Dermis blood vessel endothelial cell (primary cell): ENCODE results near the gene SLC16A5. TPM values are rescaled to one million over a fixed set of nuclear protein-coding genes. Genes with fewer than 3 reads are reported as not detected.
A peak's percentile ranks its signal among the peaks of the same experiment; 100 is the strongest.

Source experiments
- DNase-seq: peaks from one replicate; pipeline ENCODE4 v3.0.0; 2010
- total RNA-seq: library from RNA; depleted of rRNA; stranded (reverse); fragments of >200 nt; gene quantifications from 2 replicates; pipeline ENCODE4 v1.2.3, GENCODE V29; 2014

SLC16A5 gene
- total RNA-seq, 1 donor from 2014 or later = 11.4 TPM

- no peak for DNase-seq
Measured at GRCh38 chr17:75087182-75087557, 584 bp upstream of the SLC16A5 start.

DNA sequence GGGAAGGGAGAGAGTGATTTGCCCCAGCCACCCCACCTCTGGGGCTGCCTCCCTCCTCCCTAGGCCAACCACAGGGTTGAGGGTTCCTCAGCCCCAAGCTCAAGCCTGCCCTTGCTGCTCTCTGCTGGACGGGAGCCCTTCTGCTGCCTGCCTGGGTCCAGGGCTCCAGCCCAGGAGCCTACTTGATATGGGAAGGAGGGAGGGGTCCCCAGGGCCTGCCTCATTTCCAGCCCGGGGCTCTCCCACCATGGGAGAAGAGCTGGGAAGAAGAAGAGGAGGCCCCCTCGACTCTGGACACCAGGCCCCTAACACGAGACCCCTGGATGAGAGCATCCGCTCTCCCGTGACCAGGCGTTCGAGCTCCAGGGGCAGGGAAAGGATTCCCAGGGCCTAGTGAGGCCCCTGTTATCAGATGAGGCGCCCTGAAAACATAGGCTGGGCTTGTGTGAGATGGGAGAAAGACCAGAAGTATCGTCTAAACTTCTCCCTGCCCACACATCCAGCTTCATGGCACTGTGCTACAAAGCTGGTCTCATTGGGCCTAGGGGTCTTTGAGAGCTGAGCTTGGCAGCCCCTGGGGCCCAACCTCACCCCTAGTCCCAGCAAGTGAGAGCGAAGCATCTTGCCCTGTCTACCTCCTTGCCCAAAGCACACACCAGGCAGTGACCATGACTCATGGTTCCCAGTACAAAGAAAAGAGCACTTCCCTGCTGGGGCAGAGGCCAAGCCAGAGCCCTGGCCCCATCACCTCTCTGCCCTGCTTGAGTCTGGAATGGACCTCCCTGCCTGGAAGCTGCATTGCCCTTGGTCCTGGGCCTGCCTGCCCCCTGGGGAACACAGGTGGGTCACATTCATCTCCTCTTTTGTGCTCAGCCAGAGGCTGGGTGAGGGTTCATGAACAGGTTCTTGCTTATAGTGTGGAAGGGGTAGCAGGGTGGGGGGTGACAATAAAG, 987 bp downstream of the SLC16A5 start:
- DNase-seq = peak; percentile 71

GRCh38 chr17:75090871-75091854, 3.4 kb downstream of the SLC16A5 start:
- DNase-seq = peak; percentile 34

DNA sequence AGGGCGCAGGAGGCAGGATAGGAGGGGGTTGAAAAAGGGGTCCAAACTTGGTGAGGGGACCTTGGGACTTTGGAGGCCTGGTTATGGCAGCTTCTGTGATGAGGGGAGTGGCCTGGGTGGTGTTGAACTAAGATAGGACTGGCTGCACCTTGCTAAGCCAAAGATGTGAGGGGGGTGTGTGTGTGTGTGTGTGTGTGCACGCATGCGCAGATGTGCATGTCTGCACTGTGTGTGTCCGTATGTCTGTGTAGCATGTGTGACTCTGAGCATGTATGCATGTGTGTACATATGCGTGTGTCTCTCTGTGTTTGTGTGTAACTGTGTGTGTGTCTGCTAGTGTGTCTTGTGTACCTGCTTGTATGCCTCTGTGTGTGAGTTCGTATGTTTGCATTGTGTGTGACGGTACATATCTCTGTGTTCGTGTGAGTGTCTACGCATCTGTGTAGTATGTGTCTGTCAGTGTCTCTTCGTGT, 4.1 kb downstream of the SLC16A5 start:
- DNase-seq = no peak

GRCh38 chr17:75093548-75094158, 5.9 kb downstream of the SLC16A5 start:
- no peak for DNase-seq

DNA sequence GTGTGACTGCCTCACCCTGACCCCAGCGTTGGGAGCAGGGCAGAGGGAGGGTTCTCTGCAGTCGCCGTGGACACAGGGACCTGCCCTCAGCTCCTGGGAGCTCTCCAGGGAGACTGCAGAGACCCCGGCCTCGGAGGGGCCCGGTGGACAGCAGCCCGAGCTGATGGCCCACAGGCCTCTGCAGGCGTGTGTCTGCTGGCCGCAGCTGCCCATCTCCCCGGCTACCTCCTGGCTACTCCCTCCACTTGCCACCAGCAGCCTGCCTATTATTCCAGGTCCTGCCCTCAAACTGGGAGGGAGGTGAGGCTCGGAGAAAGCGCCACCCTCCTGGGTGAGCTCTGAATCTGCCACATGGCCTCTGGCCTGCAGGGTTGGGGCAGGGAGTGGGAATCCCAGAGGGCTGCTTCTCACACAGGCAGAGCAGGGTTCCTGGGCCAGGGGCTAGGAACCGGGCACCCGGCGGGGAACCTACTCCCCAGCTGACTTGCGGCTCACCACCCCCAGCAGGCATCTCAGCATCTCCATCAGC, 7.2 kb downstream of the SLC16A5 start:
- DNase-seq = no peak

GRCh38 chr17:75096082-75096625, 8.4 kb downstream of the SLC16A5 start:
- peak; percentile 90 for DNase-seq

GRCh38 chr17:75097865-75098264, 10.1 kb downstream of the SLC16A5 start:
- no peak for DNase-seq

DNA sequence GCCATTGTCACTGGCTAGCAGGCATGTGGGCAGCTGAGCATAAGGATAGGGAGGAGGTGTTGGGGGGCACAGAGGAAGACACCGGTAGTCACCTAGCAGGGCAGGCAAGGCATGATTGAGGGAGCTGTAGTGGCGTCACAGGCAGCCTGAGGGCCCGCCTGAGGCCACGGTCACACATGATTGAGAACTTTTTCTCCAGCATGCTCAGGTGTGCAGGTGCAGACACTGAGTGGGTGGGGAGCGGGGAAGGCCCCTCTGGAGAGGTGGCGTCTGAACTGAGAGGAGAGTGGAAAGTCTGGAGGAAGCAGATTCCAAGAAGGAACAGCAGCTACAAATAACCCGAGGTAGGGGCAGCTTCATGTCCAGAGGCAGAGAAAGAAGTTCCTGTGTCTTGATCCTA, 11.1 kb downstream of the SLC16A5 start:
- no peak for DNase-seq

- DNase-seq = no peak
Measured at GRCh38 chr17:75099881-75100595, 12.3 kb downstream of the SLC16A5 start.

DNA sequence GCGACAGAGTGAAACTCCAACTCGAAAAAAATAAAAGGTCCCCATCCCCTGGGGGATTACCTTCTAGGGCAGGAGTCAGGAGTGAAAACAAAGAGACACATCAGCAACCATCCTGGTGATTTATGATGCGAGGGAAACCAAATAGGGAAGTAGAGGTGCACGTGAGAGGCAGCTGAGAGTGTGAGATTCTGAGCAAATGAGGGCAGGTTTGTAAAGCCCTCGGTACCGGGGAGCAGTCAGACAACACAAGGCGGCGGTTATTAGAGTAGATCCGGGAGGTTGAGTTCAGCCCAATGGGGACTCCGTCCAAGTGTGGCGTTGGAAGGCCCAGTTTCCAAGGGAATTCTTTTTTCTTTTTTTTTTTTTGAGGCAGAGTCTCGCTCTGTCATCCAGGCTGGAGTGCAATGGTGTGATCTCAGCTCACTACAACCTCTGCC, 14.6 kb downstream of the SLC16A5 start:
- DNase-seq = no peak

DNA sequence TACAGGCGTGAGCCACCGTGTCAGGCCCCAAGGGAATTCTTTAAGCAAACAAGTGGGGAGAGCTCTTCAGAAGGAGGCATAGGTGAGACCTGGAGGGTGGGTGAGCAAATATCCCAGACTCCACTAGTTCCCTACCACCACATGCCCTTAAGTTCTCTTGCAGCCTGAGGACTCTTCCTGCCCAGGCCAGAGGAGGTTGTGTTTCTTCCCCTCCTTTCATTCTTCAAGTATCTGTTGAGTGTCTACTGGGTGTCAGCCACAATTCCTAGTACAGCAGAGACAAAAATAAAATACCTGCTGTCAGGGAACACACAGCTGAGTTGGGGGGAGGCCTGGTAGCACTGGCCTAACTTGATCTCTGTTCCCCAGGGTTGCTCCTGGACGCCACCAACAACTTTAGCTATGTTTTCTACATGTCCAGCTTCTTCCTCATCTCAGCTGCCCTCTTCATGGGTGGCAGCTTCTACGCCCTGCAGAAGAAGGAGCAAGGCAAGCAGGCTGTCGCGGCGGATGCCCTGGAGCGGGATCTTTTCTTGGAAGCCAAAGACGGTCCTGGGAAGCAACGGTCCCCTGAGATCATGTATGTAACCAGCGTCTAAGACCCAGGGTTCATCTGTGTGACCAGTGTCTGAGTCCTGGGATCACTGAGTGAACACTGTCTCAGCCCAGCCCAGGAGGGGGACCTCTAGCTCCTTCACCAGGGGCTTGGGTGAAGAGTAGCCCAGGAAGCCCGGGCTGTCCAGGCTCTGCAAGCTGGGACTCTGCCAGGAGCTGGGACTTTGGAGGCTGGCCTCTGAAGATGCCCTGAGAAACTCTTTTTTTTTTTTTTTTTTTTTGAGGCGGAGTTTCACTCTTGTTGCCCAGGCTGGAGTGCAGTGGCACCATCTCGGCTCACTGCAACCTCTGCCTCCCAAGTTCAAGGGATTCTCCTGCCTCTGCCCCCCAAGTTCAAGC, 16.1 kb downstream of the SLC16A5 start:
- no peak for DNase-seq

DNA sequence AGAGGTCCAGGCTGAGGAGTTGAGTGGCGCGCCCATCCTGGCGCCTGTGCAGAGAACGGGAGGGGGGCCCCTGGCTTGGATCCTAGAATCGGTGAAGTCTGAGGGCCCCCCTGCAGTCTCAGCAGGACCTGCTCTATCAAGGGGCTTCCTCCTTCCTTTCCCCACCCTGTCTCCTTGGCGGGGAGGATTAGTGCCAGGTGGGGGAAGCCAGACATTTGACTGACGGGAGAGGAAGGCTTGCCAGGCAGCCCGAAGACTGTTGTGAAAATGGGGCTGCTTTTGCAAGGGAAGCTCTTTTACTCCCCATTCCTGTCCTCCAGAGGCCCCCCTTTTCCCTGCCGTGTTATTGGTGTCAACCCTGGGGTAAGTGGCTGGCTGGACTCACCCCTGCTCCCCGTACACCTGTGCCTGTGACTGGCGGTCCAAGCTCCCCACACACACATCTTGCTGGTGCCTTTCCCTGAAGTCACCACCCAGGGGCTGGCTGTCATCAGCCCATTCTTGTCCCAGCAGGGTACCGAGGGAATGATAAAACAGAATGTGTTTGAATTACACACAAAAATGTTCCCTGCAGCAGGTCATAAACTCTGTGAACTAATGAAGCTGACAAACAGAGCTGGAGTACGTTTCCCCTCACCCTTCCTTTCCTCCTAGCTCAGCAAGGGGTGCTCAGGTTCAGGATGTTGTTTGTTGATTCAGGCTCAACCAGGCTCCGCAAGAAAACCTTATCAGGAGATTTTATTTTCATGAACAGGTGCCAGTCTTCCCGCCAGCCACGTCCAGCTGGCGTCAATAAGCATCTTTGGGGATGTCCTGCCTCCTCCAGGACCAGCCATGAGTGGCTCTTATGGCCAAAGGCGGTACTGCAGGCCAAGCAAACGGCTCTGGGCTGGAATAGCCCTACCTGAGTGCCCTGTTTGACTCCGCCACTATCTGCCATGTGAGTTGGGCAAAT, 17.6 kb downstream of the SLC16A5 start:
- DNase-seq = peak; percentile 80

- DNase-seq = no peak
Measured at GRCh38 chr17:75108193-75108592, 20.4 kb downstream of the SLC16A5 start.

DNA sequence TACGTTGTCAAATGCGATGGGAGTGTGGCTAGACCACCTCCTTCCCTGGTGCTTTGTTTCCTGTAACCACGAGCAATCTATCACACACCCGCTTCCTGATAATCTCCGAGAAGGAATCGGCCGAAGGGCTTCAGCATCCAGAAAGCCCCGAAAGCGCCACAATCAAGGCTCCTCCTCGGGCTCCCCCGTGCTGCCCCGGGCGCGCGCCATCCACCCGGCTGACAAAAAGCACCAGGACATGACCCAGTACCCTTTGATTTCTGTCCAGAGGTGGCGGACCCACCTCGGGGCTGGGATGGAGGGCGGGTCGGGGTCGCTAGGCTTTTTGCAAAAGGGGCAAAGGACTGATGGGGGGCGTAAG, 21.3 kb downstream of the SLC16A5 start:
- DNase-seq = no peak

DNA sequence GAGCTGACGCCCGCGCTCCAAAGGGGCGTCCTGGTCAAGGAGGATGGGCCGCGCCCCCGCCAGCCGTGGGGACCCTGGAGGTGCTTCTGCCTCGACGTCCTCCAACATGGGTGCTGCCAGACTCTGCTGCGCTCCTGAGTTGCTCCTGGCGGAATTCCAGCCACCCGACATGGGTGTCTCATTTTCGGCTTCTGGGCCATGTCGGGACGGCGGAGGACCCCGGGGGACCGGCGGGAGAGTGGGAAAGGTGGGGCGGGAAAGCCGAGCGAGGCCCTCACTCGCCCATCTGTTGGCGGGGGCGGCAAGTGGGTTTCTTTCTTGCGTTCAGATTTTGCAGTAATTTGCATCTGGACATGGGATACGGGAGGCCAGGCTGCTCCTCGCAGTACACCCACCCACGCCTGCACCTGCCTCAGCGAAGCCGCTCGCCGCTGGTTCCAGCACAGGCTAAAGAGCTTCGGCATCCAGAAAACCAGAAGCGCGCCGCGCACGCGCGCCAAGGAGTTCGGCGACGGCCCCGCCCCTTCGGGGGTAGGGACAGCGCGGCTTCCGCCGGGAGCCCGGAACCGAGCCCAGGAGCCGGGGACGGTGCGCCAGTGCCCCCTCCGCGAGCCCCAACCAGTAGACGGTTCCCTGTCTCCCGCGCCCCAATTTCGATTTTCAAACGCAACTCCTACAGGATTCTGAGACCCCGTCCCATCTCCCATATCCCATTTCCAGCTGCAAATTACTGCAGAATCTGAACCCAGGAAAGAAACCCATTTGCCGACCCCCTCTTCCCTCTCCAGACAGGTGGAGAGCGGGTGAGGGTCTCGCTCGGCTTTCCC, 21.9 kb downstream of the SLC16A5 start, which contains the start of gene ARMC7:
ARMC7 (plus strand) TSS at position 563 of the 827 bp plus-strand sequence. CDS start 320 bp downstream, outside the sequence.
- peak; percentile 84 for DNase-seq

DNA sequence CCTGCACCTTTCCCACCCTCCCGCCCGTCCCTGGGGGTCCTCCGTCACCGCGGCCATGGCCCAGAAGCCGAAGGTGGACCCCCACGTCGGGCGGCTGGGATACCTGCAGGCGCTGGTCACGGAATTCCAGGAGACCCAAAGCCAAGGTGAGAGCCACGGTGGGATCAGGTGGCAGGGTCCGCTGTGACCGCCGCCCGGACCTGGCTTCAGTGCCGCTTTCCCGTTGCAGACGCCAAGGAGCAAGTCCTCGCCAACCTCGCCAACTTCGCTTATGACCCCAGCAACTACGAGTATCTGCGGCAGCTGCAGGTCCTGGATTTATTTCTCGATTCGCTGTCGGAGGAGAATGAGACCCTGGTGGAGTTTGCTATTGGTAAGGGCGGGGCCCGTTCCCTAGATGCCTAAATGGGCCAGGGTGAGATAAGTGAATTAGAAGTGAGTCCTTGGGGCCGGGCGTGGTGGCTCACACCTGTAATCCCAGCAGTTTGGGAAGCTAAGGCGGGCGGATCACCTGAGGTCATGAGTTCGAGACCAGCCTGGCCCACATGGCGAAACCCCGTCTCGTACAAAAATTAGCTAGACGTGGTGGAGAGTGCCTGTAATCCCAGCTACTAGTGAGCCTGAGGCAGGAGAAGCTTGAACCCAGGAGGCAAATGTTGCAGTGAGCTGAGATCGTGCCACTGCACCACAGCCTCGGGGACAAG, 22.6 kb downstream of the SLC16A5 start:
- DNase-seq = peak; percentile 51
